ENCODE results near the gene ACOT12.
"Not testable (repeated sequence)": the region's sequence is repeated elsewhere in the genome, so short reads cannot be mapped to it uniquely, and the experiment has no call there.

Gene ACOT12

DNA sequence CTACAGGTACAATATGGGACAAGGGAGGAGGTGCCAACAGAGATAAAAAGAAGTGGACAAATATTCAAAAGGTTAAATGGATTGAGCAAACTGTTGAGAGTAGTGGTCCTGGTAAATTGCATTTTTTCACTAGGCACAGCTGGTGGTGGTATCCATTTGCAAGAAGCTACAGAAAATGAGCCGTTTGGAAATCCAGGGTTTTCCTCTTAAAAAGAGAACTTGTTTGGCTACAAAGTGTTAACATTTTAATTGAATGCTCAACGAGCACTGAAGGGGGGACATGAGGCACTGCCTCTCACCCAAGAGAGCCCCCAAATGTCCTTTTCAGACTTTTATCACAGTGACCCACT, 93.0 kb downstream of the ACOT12 start:
- Histone ChIP-seq H3K27ac (peak overlapping the region; percentile 78 to 97), H3K4me3 (peak overlapping the region; percentile 98)
- TF ChIP-seq, protein P1, sequence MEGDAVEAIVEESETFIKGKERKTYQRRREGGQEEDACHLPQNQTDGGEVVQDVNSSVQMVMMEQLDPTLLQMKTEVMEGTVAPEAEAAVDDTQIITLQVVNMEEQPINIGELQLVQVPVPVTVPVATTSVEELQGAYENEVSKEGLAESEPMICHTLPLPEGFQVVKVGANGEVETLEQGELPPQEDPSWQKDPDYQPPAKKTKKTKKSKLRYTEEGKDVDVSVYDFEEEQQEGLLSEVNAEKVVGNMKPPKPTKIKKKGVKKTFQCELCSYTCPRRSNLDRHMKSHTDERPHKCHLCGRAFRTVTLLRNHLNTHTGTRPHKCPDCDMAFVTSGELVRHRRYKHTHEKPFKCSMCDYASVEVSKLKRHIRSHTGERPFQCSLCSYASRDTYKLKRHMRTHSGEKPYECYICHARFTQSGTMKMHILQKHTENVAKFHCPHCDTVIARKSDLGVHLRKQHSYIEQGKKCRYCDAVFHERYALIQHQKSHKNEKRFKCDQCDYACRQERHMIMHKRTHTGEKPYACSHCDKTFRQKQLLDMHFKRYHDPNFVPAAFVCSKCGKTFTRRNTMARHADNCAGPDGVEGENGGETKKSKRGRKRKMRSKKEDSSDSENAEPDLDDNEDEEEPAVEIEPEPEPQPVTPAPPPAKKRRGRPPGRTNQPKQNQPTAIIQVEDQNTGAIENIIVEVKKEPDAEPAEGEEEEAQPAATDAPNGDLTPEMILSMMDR (IDR thresholded peaks at IDR 0.05): no peak
- DNase-seq (ENCODE audit: low spot score): no peak

DNA sequence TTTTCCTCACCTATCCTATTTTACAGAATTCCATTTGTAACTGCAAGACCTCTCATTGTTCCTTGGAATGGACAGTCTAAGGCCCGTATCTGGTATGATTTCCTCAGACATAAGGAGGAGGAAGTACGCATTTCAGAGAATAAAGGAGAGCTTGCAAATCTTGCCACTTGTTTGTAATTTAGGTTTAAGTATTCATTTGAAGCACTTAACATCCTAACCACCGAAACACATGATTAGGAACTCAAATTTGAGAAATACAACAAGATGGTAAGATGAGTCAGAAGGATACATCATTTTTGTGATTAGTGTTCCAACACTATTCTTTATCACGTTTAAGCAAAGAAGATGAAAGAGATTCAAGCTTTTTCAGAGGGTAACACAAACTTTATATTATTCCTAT, 96.4 kb downstream of the ACOT12 start:
- Histone ChIP-seq H3K27ac (no peak overlapping the region), H3K4me3 (no peak overlapping the region)
- TF ChIP-seq, protein P1 (IDR thresholded peaks at IDR 0.05): no peak
- no peak for DNase-seq (ENCODE audit: low spot score)

DNA sequence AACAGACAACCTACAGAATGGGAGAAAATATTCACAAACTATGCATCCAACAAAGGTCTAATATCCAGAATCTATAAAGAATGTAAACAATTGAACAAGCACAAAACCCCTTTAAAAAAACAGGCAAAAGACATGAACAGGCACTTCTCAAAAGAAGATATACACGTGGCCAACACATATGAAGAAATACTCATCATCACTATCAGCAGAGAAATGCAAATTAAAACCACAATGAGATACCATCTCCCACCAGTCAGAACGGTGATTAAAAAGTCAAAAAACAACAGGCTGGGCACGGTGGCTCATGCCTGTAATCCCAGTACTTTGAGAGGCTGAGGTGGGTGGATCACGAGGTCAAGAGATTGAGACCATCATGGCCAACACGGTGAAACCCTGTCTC, 99.9 kb downstream of the ACOT12 start:
- H3K27ac ChIP-seq; H3K4me3 ChIP-seq; DNase-seq (ENCODE audit: low spot score): not testable (repeated sequence)

DNA sequence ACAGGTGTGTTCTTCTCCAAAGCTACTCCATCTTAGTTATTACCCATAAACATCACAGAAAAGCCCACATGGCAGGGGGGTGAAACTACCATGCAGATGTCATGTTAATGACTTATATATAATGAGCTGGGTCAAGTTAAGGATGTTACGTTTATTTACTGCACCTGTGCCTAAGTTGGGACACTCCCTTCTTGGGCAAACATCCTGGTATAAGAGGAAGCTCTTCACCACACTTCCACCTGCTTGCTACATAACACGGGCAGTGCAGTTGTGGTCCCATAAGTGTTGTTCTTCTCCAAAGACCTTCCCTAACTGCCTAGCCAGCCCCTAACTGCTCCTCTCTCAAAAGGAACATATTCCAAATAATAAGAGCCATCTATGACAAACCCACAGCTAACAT, 101.8 kb downstream of the ACOT12 start:
- no peak for DNase-seq (ENCODE audit: low spot score)
- H3K4me3 ChIP-seq: no peak overlapping the region
- TF ChIP-seq, protein P1 (IDR thresholded peaks at IDR 0.05): no peak
- H3K27ac ChIP-seq: no peak overlapping the region

DNA sequence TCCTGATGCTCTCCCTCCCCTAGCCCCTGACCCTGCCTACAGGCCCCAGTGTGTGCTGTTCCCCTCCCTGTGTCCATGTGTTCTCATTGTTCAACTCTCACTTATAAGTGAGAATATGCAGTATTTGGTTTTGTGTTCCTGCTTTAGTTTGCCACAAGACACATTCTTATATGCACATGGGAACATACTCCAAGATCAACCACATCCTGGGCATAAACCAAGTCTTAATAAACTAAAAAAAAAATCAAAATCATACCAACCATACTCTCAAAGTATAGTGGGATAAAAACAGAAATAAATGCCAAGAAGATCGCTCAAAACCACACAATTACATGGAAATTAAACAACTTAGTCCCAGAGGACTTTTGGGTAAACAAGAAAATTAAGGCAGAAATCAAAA, 103.8 kb downstream of the ACOT12 start:
- TF ChIP-seq, protein P1 (IDR thresholded peaks at IDR 0.05): no peak
- H3K4me3 ChIP-seq: no peak overlapping the region
- H3K27ac ChIP-seq: no peak overlapping the region
- no peak for DNase-seq (ENCODE audit: low spot score)

DNA sequence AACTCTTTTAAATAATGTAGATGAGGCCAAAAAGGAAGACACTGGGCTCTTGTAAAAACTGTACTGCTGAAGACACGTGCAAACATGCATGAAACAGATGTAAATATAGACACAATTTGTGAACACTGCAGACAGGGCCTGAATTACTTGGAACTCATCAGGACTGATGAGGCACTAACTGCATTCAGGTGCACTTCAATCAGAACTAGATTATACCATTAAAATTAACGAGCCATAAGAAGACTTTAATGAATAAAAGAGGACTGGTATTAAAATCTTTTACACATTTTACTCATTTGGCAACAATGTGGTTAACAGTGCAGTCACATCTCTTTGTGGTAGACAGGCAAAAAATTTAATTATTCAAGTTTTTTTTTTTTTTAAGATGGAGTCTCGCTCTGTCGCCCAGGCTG, 105.9 kb downstream of the ACOT12 start:
- DNase-seq (ENCODE audit: low spot score): no peak
- no peak overlapping the region for H3K4me3 ChIP-seq
- H3K27ac ChIP-seq: no peak overlapping the region
- TF ChIP-seq, protein P1 (IDR thresholded peaks at IDR 0.05): no peak

DNA sequence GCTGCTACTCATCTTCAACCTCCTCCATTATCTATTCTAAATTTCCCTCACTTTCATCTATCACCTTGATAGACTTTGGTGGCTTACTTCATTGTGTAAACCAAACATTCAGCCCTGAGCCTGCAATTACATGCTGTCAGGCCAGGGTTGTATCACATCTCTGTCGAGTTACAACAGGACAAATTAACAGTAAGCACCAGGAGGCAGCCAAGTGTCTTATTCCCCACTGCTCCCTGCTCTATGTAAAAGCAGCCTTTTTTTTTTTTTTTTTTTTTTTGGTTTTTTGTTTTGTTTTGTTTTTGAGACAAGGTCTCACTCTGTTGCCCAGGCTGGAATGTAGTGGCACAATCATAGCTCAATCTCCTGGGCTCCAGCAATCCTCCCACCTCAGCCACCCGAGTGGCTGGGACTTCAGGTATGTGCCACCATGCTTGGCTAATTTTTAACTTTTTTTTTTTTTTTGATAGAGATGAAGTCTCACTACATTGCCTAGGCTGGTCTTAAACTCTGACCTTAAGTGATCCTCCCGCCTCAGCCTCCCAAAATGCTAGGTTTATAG, 107.8 kb downstream of the ACOT12 start:
- DNase-seq (ENCODE audit: low spot score): no peak
- Histone ChIP-seq H3K27ac (no peak overlapping the region), H3K4me3 (no peak overlapping the region)
- TF ChIP-seq, protein P1 (IDR thresholded peaks at IDR 0.05): no peak

DNA sequence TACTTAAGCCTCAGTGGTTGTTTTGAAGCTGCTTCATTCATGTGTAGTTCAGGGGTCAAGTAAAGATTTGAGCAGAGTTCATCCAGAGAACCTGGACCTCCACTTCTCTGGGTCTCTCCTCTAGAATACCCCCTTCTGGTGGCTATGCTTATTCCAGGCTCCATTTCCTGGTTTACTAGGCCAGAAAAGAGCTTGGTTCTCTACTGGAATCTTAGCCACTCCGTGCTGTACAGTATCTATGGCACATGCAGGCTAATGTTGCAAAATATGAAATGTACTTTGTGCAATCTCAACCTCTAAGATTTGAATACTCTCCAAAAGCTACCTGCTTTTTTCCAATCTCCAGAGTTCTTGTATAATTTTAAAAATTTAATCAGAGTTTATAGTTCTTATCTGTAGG, 110.0 kb downstream of the ACOT12 start:
- H3K27ac ChIP-seq: no peak overlapping the region
- H3K4me3 ChIP-seq: no peak overlapping the region
- TF ChIP-seq, protein P1 (IDR thresholded peaks at IDR 0.05): no peak
- no peak for DNase-seq (ENCODE audit: low spot score)
